COLO829 (cell line): ENCODE data around the gene TRPM3.

ENCODE experiments used
- DNase-seq: peaks from one replicate; pipeline ENCODE4 v3.0.0; 2012; ENCODE audit warnings: low spot score

The TRPM3 gene

DNA sequence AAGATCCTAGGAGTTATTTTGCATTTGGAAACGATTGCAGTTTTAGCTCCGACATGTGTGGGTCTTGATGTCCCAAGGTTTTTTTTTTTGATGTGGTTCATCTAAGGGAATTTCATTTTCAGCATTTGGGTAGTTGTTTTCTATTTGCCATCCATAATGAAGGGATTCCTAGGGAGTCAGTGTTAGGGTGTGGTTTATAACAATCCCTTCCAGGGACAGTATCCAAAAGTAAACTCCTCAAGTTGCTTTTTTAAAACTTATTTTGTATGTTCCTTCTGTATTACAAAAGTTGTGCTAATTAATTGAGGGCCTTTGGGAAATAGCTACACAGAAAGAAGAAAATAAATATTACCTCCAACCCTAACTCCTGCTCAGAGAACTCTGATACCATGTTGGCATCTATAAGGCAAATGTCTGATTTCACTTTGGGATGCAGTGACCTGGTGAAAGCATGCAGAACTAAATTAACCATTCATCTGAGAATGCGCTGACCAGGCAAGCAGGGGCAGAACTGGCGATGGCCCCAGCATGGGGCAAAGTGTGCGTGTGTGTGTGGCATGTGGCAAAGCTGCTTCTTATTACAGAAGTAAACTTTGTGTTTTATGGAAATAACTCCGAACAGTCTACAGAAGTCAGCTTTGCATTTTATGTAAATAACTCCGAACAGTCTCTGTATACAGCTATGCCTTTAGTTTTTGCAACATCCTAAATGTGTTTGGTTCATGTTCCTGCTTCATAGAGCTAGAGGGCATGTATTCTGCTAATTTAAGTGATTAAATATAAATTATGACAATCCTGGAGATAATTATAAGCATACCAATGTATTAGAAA, 237.2 kb downstream of the TRPM3 start:
- DNase-seq, result no peak

- DNase-seq, result no peak
These were observed 238.4 kb downstream of the TRPM3 start for GRCh38 chr9:70883056-70883455.

- DNase-seq, result no peak
These were observed 240.1 kb downstream of the TRPM3 start for GRCh38 chr9:70881333-70881732.

DNA sequence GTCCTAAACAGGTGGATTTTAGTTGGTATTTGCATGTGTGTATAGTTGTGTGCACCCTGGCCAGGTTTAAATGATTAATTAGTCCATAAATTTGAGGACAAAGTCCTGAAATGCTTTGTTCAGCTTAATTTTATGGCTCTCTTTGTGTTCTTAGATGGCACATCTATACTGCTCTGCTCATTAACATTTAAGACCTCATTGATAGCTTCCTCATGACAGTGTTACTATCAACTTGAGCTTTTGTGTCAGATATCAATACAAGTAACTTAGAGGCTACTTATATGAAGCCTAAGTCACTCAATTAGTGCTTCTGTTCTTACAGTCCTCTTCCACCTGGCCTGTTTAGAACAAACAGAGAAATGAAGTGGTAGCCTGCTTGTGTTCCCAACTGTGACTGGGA, 240.9 kb downstream of the TRPM3 start:
- DNase-seq, result no peak

DNA sequence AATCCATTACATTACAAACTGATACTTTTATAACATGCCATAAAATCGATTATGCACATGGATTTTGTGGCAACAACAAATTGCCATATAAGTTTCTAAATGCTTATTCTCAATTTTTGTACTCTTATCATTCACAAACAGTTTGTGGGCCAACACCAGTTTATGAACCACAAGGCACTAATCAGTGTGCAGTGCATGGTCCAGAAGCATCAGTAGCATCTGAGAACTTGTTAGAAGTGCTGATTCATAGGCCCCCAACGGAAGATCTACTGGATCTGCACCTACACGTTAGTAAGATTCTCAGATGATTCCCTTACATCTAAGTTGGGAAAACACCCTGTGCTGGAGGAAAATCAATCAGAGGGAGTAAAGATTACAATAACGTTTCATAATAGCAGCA, 242.8 kb downstream of the TRPM3 start:
- DNase-seq, result no peak

- no peak for DNase-seq
These were observed 247.0 kb downstream of the TRPM3 start for GRCh38 chr9:70874451-70874850.

DNA sequence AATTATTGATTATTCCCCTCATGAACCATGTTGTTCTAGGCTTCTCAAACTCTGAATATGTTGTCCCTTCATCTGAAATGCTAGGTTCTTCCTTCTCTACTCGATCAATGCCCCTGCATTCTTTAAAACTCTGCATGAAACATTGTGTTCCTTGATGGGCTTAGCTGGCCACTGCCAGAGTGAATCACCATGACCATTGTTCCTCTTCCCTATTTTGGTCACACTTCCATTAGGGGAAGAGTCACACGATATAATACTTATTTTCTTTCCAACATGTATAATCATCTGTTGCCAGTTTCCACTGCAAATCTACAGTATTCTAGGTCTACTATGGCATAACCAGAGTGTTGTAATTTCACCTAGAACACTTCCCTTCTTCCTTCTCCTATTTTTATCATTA, 247.9 kb downstream of the TRPM3 start:
- no peak for DNase-seq

DNA sequence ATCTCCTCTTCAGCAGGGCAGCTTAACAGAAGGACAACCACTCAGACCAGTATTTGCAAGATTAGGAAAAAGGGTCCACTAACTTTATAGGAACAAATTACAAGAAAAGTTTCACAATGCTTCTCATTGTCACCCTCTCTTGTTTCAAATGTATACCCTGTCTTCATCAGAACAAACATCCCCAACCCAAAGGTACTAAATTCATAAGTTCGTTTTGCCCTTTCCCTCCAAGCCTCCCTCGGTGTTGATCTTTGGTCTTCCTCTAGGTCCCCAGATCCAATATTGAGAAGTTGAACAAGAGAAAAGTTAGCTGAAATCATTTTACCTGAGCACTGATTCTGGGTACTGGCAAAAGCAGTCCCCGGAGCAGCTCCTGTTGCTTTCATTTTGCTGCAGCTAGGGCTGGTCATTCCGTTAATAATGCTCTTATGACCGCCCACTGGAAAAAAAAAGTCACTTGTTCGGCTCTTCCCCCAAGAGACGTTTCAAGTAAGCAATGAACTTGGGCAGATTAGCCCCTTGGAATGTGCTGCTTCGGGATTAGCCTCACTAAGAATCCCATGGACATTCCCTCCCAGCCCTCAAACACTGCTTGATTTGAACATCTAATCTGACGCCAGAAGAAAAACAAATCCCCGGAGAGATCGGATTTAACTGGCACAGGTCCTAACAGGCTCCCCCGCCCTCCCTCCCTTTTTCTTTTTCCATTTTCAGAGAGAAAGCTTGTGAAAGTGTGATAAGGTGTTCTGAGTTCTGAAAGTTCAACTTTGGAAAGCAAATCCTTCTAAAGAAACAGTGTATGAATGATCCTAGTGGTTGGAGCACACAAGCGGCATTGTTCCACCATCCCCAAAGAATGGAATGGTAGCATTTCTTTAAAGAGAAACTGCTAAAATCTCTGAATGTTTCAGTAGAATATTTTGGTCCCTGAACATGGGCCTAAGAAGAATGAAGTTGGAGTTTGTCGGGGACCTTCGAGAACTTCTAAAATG, 252.5 kb downstream of the TRPM3 start:
- peak; percentile 81 for DNase-seq

- DNase-seq, result no peak
These were observed 253.4 kb downstream of the TRPM3 start for GRCh38 chr9:70868041-70868440.

GRCh38 chr9:70865471-70865870, 255.9 kb downstream of the TRPM3 start:
- DNase-seq, result no peak

GRCh38 chr9:70861797-70862196, 259.6 kb downstream of the TRPM3 start:
- no peak for DNase-seq

GRCh38 chr9:70861376-70861775, 260.0 kb downstream of the TRPM3 start:
- no peak for DNase-seq

GRCh38 chr9:70859694-70860093, 261.7 kb downstream of the TRPM3 start:
- no peak for DNase-seq

GRCh38 chr9:70856411-70856810, 265.0 kb downstream of the TRPM3 start:
- DNase-seq, result no peak

DNA sequence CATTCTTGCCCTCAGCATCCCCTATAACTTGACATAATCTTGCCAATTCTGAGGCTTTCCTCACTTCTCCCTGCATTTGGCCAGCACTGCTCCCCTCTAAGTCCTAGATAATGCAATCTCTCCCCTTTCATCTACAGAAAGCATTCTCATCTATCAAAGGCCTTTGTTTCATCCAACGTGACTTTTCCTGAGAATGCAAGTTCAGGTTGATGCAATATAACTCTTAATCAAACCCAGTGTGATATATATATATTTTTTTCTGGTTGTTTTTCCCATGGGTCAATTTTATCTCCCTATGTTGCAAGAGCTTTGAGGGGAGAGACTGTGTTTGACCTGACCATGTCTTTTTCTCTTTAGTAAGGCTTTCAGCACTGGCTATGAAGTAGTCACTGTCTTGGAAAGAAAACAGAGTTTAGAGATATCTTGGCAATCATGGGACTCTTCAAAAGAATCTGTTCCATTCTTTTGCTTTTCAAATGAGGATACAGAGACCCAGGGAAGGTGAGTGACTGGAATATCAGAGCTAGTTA, 268.6 kb downstream of the TRPM3 start:
- DNase-seq, result no peak

- DNase-seq, result no peak
These were observed 281.2 kb downstream of the TRPM3 start for GRCh38 chr9:70840266-70840665.

DNA sequence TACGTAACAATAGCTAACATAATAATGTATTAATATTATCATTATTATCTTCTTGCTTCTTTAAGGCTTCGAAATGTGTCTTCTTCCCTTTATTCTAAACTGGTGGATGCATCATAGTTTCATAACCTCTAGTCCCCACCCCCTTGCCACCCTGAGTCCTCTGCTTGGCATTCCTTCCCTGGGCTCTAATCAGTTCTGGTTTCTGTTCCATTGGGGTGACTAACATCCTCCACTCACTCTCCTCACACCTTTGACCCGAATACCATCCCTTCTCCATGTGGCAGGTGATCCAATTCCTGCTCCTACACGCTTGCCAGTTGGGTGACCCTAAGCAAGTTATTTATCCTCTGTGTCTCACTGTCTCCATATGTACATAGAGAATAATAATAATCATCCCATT, 286.1 kb downstream of the TRPM3 start:
- no peak for DNase-seq

DNA sequence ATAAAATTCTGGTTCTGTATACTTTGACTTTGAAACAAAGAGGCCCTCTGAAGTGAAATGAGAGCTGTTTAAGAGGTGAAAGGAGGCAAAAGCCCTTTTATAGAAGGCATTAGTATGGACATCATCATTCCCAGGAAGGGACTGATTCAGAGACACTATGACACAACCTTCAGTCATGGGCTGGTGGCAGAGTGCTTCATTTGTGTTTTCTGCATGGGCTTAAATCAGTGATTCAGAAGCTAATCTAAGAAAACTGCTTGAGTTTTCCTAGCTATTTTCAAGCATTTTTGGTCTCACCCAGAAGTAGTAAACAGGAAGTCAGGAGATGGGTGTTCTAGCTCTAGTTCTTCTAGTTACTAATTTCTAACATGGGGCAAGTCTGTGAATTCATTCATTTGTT, 288.9 kb downstream of the TRPM3 start:
- peak; percentile 12 for DNase-seq

GRCh38 chr9:70830618-70831017, 290.8 kb downstream of the TRPM3 start:
- no peak for DNase-seq

DNA sequence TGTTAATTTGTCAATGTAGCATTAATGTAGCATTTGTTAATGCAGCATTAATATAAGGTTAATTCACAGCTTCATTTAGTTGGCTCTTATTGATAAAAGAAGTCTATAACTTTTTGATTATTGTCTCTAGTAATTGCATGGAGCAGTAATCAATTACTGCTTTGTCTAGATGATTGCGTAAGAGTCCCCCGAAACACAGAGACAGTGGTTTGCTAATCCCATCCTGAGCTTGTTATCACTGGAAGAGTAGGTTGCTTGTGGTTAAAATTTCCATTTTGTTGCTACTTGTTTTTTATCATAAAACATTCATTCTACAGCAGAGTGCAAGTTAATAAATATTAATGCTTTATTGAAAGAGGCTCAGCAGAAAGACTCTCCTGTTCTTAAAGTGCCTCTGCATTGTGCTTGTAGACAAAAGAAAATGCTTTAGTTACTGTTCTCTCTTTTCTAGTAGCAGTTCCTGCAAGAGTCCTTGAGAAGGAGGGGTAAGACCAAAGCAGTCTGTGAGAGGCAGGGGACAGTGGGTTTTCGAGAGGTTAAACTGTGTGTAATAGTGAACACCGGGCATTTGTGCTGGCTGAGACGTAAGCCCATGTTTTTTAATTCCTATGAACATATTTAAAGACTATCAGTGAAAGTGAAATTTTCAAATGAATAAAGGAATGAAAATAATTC, 291.7 kb downstream of the TRPM3 start:
- peak; percentile 67 for DNase-seq

- DNase-seq, result no peak
These were observed 294.9 kb downstream of the TRPM3 start for GRCh38 chr9:70826562-70826961.

DNA sequence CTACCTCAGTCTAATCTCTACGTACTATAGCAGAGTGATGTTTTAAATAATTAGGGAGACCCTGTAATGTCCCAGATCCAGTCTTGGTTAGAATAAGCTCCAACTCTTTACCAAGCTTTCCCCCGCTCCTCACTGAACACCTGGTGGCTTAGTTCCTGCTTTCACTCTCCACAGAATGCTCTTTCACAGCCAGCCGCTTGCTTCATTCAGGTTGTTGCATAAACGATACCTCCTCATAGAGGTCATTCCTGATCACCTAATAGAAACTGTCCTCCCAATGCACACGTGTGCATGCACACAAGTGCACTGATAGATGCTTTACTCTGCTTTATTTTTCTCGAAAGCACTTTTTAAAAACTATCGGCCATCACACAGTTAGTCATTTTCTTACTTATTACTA, 298.1 kb downstream of the TRPM3 start:
- DNase-seq, result no peak
